GM12892 (cell line): Measurements from ENCODE around the gene GRK1.

Experiments used
- POLR2A ChIP-seq: IDR thresholded peaks from 2 replicates; pipeline ENCODE4 v1.6.1; 2011; ENCODE audit warnings: low read depth, low read length, control low read depth
- POLR2AphosphoS5 ChIP-seq: IDR thresholded peaks from 2 replicates; pipeline ENCODE4 v1.6.1; 2011; ENCODE audit warnings: low read depth, low read length, control low read depth

DNA sequence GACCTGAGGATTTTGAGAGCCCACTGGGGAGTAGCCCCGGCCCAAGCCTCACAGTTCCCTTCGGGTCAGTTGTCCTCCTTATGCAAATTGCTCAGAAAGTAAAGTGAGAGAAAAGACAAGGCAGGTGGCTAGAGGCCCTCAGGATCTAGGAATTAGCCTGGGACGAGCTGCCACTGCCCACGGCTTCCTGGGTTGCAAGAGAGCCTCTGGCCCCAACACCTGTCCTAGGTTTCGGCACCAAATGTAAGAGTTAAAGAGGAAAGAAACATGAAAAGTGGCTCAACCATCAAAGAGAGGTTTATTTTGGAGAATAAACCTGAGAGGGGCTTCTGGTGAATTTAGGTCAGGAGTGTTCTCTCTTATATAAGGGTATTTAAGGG, 117.6 kb downstream of the GRK1 start:
- no peak for TF ChIP-seq POLR2A
- no peak for TF ChIP-seq POLR2AphosphoS5
